Lower lobe of right lung (tissue), 2 donors: Measurements from ENCODE around the gene TBCC. TPM values are rescaled to one million over a fixed set of nuclear protein-coding genes. Genes with fewer than 3 reads are reported as not detected.
A peak's percentile ranks its signal among the peaks of the same experiment; 100 is the strongest.

Experiments used
- ATAC-seq, 2 donors: fragments of 200-7000 bp; cut with Tn5 transposase; one replicate each; pipeline ENCODE4 v1.9.1; 2020 to 2022; ENCODE audit warnings: mild to moderate bottlenecking in 2 of 2, moderate library complexity in 2 of 2
- DNase-seq: peaks from one replicate; pipeline ENCODE4 v3.0.0-alpha.2; 2020
- H3K27ac ChIP-seq: fragments of 200-600 bp; one replicate; pipeline ENCODE4 v1.8.0; 2022
- H3K27me3 ChIP-seq: fragments of 200-600 bp; one replicate; pipeline ENCODE4 v1.8.0; 2022; ENCODE audit warnings: low read depth
- H3K36me3 ChIP-seq: fragments of 200-600 bp; one replicate; pipeline ENCODE4 v1.8.0; 2022; ENCODE audit warnings: mild to moderate bottlenecking
- H3K4me1 ChIP-seq: fragments of 200-600 bp; one replicate; pipeline ENCODE4 v1.8.0; 2022
- H3K4me3 ChIP-seq: fragments of 200-600 bp; one replicate; pipeline ENCODE4 v1.8.0; 2022; ENCODE audit warnings: mild to moderate bottlenecking
- H3K9me3 ChIP-seq: fragments of 200-600 bp; one replicate; pipeline ENCODE4 v1.8.0; 2022
- intact Hi-C: fragments of 100-400 bp; cut with DNase I; formaldehyde crosslinking; loops from one replicate; pipeline ENCODE4 v1.11.0; 2022
- total RNA-seq: library from RNA; stranded (reverse); fragmentation: NEBNext Ultra II Directional; extraction: Animal tissue kit (Norgen Biotek cat#: 25700); gene quantifications from one replicate; pipeline ENCODE4 v1.2.1, GENCODE V29; 2021
- TF ChIP-seq, protein P1 (sequence below): fragments of 200-600 bp; IDR thresholded peaks from one replicate; pipeline ENCODE4 v1.8.0; 2022; ENCODE audit warnings: antibody characterized with exemption, mild to moderate bottlenecking
- donor health status: DM: no; HTN: yes; CAD: no; lungs with severe emphysema.

TBCC gene
- total RNA-seq, 1 donor from 2014 or later: 19.3 TPM

DNA sequence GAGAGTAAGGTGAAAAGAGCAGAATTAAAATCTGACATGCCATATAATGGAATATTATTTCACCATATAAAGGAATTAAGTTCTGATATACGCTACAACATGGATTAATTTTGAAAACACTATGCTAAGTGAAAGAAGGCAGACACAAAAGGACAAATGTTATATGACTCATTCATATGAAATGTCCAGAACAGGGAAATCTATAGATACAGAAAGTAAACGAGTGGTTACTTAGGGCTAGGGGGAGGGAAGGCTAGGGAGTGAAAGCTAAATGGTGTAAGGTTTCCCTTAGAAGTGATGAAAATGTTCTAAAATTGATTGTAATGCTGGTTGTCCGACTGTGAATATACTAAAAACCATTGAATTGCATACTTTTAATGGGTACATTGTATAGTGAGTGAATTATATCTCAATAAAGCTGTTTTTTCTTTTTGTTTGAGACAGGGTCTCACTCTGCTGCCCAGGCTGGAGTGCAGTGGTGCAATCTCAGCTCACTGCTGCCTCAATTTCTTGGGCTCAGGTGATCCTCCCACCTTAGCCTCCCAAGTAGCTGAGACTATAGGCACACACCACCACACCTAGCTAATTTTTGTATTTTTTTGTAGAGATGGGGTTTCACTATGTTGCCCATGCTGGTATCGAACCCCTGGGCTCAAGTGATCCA, 31.7 kb downstream of the TBCC start:
- Histone ChIP-seq H3K4me1 (no peaks in the 10 kb centered on the region), H3K27me3 (no peaks in the 10 kb centered on the region), H3K4me3 (no peak overlapping the region), H3K27ac (no peak overlapping the region), H3K36me3 (no peaks in the 10 kb centered on the region), H3K9me3 (peaks cover 7% of the 10 kb centered on the region)
- intact Hi-C loops: no loop called here
- DNase-seq (no peak), ATAC-seq (no peak)
- TF ChIP-seq, protein P1, sequence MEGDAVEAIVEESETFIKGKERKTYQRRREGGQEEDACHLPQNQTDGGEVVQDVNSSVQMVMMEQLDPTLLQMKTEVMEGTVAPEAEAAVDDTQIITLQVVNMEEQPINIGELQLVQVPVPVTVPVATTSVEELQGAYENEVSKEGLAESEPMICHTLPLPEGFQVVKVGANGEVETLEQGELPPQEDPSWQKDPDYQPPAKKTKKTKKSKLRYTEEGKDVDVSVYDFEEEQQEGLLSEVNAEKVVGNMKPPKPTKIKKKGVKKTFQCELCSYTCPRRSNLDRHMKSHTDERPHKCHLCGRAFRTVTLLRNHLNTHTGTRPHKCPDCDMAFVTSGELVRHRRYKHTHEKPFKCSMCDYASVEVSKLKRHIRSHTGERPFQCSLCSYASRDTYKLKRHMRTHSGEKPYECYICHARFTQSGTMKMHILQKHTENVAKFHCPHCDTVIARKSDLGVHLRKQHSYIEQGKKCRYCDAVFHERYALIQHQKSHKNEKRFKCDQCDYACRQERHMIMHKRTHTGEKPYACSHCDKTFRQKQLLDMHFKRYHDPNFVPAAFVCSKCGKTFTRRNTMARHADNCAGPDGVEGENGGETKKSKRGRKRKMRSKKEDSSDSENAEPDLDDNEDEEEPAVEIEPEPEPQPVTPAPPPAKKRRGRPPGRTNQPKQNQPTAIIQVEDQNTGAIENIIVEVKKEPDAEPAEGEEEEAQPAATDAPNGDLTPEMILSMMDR: no peak

DNA sequence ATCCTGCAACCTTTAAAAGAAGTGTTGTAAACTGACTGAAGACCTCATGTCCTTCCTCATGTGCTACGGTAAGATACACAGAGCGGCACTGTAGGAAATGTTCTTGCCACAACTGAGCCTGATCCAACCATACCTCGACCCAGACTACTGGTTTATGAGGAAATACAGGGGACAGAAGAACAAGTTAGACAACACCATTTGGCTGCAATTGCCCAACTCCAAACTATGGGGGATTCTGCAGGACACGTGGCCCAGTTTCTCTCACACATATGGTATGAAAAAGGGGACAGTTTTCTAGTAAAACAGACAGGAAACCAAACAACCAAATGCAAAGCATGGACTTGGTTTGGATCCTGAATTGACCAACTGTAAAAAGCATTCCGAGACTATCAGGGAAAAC, 34.0 kb downstream of the TBCC start:
- no peak for ATAC-seq

DNA sequence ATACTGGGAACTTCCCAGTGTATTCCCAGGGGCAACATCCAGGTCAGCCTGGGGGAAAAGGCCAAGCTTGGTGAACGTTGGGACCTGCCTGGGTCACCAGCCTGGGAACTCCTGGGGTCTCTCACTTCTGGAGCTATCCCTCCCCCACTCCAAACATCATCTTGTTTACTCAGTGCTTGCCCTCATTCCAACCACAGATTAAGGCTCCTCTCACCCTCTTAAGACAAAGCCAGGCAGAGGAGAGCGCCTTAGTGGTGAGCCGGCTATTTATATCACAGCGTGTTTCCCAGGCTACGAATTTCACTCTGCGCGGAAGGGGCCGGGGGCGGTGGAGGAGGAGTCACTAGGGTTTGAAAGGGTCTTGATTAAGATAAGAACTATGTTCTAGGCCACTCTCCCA, 35.6 kb downstream of the TBCC start:
- DNase-seq (no peak), ATAC-seq (peak; percentile 73 to 83)
- no peaks in the 10 kb centered on the region for H3K36me3 ChIP-seq
- no peak overlapping the region for H3K4me3 ChIP-seq
- no peaks in the 10 kb centered on the region for H3K4me1 ChIP-seq
- intact Hi-C loops: no loop called here
- no peaks in the 10 kb centered on the region for H3K27me3 ChIP-seq
- H3K27ac ChIP-seq: no peak overlapping the region
- TF ChIP-seq, protein P1: no peak
- peaks cover 7% of the 10 kb centered on the region for H3K9me3 ChIP-seq

More for the DNA sequence above, 34.0 kb downstream of the TBCC start:
- no peak overlapping the region for H3K4me3 ChIP-seq
- intact Hi-C loops: no loop called here
- TF ChIP-seq, protein P1: no peak
- no peaks in the 10 kb centered on the region for H3K36me3 ChIP-seq
- H3K9me3 ChIP-seq: peaks cover 7% of the 10 kb centered on the region
- H3K27me3 ChIP-seq: no peaks in the 10 kb centered on the region
- H3K27ac ChIP-seq: no peak overlapping the region
- no peaks in the 10 kb centered on the region for H3K4me1 ChIP-seq
- DNase-seq: no peak

DNA sequence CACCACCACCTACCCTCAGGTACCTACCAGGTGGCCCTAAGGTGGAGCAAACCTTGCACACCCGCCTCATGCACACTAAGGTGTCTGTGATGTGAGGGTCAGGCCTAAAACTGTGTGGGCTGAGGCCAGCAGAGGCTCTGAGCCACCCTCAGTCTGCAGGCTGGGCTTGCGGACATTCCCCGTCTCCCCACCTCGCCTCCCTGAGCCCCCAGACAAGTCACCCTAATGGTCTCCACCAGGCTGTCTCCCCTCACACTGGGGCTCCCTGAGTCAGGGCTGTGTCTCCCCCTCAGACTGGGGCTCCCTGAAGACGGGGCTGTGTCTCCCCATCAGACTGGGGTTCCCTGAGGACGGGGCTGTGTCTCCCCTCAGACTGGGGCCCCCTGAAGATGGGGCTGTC, 36.0 kb downstream of the TBCC start:
- H3K4me3 ChIP-seq: no peak overlapping the region
- no peaks in the 10 kb centered on the region for H3K36me3 ChIP-seq
- intact Hi-C loops: no loop called here
- no peak for DNase-seq
- no peaks in the 10 kb centered on the region for H3K27me3 ChIP-seq
- no peaks in the 10 kb centered on the region for H3K4me1 ChIP-seq
- H3K9me3 ChIP-seq: peaks cover 7% of the 10 kb centered on the region
- ATAC-seq: peak in 1 of 2 donors; percentile 23
- no peak overlapping the region for H3K27ac ChIP-seq
- TF ChIP-seq, protein P1: no peak

DNA sequence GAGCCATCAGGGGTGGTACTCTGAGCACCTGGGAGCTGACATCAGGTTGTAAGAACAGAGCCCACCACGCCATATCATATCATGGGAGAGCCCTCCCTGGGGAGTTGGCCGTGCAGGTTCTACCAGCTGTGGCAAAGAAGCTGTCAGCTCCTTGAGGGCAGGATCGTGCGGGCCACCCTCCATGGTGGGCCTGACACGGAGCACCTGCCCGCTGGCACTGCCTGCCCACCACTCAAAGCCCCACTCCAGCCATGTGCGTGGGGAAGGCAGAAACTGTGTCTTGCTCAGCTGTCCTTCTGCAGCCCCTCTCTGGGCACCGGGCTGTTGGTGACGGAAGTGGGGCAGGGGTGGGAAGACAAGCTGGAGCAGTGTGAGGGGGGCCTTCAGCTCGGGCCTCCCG, 37.8 kb downstream of the TBCC start:
- Histone ChIP-seq H3K9me3 (peaks cover 7% of the 10 kb centered on the region), H3K4me1 (no peaks in the 10 kb centered on the region), H3K36me3 (no peaks in the 10 kb centered on the region), H3K4me3 (no peak overlapping the region), H3K27me3 (no peaks in the 10 kb centered on the region), H3K27ac (no peak overlapping the region)
- ATAC-seq (no peak), DNase-seq (no peak)
- TF ChIP-seq, protein P1: no peak
- intact Hi-C loops: no loop called here
